NB4 (cell line): ENCODE data around the gene SCAMP3.

ENCODE experiments used
- CTCF ChIP-seq: IDR thresholded peaks from one replicate; pipeline ENCODE4 v1.5.1; 2012; ENCODE audit warnings: low read depth, low read length
- MAX ChIP-seq: IDR thresholded peaks from 2 replicates; pipeline ENCODE4 v1.6.1; 2011; ENCODE audit warnings: low read depth, low read length
- MYC ChIP-seq: IDR thresholded peaks from 2 replicates; pipeline ENCODE4 v1.6.1; 2011; ENCODE audit warnings: low read depth, low read length
- POLR2A ChIP-seq: IDR thresholded peaks from 2 replicates; pipeline ENCODE4 v1.6.1; 2011; ENCODE audit warnings: mild to moderate bottlenecking; ENCODE audit not compliant: insufficient read length; ENCODE audit errors: extremely low read depth

GRCh38 chr1:155305881-155306391, 43.8 kb upstream of the SCAMP3 start:
- TF ChIP-seq CTCF (no peak), POLR2A (no peak), MAX (no peak), MYC (no peak)
